NCI-H2029 treated with DMSO at 0.1 percent for 48 hours (cell line): ENCODE measurements around the gene MSS51.
A peak's percentile ranks its signal among the peaks of the same experiment; 100 is the strongest.
"Not testable (repeated sequence)": the region's sequence is repeated elsewhere in the genome, so short reads cannot be mapped to it uniquely, and the experiment has no call there.

Source experiments
- DNase-seq: peaks from one replicate; lab custom pipeline; 2025; lab: John Stamatoyannopoulos, UW

The MSS51 gene

DNA sequence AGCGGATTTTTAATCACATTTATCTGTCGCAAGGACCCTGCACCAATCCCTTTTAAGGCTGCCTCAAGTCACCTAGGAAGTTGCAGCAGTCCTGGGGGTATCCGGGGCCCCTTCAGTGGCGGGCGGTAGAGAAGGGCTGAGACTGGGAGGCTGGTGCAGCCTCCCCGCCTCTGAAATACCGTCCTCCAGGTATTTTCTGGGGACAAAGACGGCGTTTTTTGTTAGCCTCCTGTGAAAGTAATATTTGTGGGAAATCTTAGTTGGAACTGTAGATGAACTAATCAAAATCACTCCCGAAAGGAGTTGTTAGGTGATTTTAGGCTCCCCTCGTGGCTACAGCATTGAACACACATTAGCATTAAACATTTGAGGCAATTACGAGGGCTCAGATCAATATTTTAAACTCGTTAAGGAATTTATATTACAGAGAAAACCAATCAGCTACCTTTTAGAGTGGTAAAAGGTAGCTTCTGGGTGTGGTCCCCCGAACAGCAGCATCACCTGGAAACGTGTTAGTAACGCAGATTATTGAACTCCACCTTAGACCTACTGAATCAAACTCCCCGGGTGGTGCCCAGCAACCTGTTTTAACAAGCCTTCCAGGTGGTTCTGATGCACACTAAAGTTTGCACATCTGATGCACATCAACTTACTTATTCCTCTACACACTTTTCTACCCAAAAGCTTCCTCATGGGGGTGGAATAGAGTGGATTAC lies 19.0 kb downstream of the MSS51 start:
- no peak for DNase-seq

DNA sequence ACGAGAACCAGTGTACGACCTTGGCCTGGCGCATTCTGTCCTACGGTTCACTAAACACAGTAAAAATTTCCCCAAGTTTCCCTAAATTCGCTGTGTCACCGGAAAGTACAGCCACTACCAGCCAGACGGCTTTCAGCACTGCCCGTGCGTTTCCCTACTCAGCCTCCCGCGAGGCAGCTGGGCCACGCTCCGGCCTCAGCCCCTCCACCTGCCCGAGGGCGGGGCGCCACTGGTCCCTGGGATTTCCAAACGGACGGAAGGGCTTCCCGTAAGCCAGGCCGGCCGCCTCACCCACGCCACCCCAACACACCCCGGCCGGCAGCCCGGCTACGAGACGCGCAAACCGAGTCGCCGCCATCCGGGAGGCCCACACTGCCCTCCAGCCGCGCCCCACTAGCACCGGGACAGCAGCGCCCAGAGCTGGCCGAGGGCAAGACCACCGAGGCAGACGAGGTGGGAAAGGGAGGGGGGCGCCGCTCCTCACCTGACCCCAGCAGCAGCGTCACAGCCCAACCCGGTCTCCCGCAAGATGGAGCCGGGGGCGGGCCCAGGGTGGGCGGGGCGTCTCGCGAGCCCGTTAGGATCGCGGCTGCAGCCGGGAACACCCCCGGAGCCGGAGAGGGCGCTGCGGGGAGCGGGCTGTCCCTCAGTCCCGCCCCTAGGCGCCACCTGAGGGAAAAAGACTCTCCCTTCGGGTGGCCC lies 19.7 kb downstream of the MSS51 start, which contains the start of gene ANXA7:
TSS of gene ANXA7 (minus strand) at position 531 of the 702 bp plus-strand sequence. CDS start 13,202 bp downstream, outside the sequence.
- DNase-seq: no peak

GRCh38 chr10:73413108-73413527 lies 20.2 kb downstream of the MSS51 start:
- DNase-seq: peak; percentile 36

DNA sequence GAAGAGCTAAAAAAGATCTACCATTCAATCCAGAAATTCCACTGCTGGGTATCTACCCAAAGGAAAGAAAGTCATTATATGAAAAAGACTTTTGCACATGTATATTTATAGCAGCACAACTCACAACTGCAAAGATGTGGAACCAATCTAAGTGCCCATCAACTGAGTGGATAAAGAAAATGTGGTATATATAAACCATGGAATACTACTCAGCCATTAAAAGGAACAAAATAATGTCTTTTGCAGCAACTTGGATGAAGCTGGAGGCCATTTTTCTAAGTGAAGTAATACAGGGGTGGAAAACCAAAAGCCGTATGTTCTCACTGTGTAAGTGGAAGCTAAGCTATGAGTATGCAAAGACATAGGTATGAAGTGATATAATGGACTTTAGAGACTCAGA lies 22.5 kb downstream of the MSS51 start:
- DNase-seq: no peak

DNA sequence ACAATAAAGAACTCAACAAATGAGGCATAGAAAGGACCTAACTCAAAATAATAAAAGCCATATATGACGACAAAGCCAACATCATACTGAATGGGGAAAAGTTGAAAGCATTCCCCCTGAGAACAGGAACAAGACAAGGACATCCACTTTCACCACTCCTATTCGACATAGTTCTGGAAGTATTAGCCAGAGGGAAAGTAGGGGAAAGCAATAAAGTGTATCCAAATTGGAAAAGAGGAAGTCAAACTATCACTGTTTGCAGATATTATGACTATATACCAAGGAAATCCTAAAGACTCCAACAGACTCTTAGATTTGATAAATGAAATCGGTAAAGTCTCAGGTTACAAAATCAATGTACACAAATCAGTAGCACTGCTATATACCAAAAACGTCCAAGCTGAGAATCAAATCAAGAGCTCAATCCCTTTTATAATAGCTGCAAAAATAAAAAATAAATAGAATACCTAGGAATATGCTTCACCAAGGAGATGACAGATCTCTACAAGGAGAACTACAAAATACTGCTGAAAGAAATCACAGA lies 24.3 kb downstream of the MSS51 start:
- no peak for DNase-seq

GRCh38 chr10:73408061-73408460 lies 25.3 kb downstream of the MSS51 start:
- no peak for DNase-seq

- DNase-seq: no peak
Observed at GRCh38 chr10:73407495-73407894, 25.9 kb downstream of the MSS51 start.

DNA sequence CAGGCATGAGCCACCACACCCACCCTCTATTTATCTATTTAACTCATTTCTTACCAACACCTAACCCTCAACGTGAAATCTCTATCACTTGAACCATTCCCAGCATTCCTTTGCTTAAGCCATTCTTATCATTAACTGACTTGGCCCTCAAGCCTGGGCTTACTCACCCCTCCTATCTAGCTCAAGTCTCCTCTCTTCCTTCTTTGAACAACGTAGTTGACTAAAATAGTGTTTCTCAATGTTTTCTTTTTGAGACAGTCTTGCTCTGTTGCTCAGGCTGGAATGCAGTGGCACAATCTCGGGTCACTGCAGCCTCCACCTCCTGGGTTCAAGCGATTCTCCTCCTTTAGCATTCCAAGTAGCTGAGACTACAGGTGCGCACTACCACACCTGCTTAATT lies 26.5 kb downstream of the MSS51 start:
- no peak for DNase-seq

DNA sequence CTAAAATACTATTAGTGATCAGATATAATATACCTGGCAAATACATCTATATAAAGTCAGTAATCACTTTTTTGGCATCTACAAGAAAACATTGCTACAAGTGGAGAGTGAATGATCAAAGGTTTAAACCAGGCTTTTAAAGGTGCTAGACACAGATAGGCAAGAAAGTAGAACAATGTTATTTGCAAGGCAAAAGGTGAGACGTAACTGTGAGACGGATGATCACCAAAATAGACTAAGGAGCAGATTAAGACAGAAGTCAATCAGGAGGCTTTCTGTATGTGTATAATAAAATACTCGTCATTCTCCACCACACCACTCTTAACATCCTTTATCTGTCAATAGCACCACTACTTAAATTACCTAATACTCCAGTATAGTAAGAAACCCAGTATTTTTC lies 27.8 kb downstream of the MSS51 start:
- DNase-seq: no peak

DNA sequence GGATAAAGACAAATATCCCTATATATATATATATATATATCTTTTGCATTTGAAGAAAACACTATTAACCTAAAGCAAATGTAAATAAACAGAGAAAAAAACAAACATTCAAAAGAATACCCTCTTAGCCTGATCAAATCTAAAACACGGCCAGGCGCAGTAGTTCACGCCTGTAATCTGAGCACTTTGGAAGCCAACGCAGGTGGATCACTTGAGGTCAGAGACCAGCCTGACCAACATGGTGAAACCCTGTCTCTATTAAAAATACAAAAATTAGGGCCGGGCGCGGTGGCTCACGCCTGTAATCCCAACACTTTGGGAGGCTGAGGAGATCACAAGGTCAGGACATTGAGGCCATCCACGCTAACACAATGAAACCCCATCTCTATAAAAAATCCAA lies 28.7 kb downstream of the MSS51 start:
- DNase-seq: no peak

DNA sequence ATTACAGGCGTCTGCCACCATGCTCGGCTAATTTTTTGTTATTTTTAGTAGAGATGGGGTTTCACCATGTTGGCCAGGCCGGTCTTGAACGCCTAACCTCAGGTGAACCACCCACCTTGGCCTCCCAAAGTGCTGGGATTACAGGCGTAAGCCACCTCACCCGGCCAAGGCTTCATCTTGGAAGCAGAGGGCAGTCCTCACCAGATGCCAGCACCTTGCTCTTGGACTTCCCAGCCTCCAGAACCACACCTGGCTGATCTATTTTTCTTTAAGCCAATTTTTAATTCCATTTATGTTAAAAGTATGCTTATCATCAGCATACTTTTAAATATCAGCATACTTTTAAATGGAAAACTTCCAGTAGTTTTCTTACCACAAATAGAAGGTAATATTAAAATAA lies 31.7 kb downstream of the MSS51 start:
- DNase-seq: no peak

GRCh38 chr10:73399063-73399462 lies 34.3 kb downstream of the MSS51 start:
- no peak for DNase-seq

DNA sequence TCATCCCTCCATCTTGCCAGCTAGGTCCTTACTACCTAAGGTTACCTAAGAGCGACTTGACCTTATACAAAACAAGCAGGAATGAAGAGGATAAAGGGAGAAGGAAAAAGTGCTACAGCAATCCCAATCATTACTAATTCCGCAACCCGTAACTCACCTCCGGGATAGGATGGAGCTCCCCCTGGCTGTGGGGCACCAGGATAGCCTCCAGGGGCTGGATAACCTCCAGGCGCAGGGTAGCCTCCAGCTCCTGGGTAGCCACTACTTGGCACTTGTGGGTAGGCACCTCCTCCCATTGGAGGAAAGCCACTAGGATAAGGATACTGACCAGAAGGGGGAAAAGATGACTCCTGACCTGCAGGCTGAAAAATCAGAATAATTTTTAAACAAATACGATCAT lies 35.3 kb downstream of the MSS51 start:
- DNase-seq: no peak

DNA sequence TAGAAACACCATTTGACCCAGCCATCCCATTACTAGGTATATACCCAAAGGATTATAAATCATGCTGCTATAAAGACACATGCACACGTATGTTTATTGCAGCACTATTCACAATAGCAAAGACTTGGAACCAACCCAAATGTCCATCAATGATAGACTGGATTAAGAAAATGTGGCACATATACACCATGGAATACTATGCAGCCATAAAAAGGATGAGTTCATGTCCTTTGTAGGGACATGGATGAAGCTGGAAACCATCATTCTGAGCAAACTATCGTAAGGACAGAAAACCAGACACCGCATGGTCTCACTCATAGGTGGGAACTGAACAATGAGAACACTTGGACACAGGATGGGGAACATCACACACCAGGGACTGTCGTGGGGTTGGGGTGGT lies 39.0 kb downstream of the MSS51 start:
- not testable (repeated sequence) for DNase-seq

DNA sequence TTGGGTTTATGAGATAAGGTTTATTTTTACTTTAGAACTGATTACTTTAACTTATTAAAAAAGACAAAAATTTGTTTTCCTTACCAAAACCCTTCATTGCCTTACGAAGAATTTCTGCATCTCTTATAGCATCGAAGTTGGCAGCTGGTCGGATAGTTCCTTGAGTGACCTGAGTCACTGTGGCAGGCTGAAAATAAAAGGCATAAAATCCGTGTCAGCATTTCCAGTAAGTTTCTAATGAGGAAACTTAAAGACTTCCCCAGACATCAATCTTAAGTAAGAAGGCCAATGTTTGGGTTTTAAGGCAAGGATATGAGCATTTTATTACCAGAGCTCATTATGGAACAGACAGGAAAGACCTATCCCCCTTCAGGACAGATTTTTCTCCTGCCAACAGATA lies 45.1 kb downstream of the MSS51 start:
- no peak for DNase-seq

GRCh38 chr10:73386583-73386982 lies 46.8 kb downstream of the MSS51 start:
- DNase-seq: no peak

- no peak for DNase-seq
Observed at GRCh38 chr10:73379064-73379748, 54.2 kb downstream of the MSS51 start.

GRCh38 chr10:73376679-73377078 lies 56.7 kb downstream of the MSS51 start:
- DNase-seq: no peak
